Activated T-helper 9 cell treated with anti-CD3 and anti-CD28 coated beads, Interleukin-2, amount 50 U/mL, for 16 hours (primary cell): ENCODE data around the gene AHSP.
"Not testable (repeated sequence)": the region's sequence is repeated elsewhere in the genome, so short reads cannot be mapped to it uniquely, and the experiment has no call there.

Experiments used
- DNase-seq: peaks from one replicate; pipeline ENCODE4 v3.0.0-alpha.2; 2020; ENCODE audit warnings: low read depth

AHSP gene

DNA sequence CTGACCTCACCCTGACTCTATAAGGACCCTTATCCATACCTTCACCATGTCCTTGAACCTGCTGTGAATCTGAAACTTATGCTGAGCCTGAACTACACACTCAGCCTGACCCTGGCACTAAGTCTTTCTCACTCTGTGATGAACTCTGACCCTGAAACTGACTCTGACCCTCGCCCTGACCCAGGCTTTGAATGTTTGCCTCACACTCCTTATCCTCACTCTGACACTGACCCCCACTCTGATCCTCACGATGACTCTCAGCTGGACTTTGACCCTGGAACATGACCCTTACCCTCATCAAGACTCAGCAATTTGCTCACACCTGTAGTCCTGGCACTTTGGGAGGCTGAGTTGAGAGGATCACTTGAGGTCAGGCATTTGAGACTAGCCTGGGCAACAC lies 4.4 kb downstream of the AHSP start:
- DNase-seq = no peak

DNA sequence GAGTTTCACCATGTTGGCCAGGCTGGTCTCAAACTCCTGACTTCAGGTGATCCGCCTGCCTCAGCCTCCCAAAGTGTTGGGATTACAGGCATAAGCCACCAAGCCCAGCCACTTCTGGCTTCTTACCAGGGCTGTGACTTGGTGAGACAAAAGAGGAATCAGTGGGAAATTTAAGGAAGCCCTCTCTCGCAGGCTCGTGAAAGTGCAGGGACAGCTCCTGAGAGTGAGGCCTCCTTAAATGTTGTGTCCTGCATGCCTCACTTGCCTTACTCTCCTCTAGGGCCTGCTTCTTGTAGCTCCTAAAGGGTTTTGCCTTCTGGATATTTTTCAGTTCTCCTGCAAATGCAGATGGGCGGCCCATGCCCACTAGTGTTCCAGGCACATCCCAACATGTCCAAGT lies 5.2 kb downstream of the AHSP start:
- no peak for DNase-seq

DNA sequence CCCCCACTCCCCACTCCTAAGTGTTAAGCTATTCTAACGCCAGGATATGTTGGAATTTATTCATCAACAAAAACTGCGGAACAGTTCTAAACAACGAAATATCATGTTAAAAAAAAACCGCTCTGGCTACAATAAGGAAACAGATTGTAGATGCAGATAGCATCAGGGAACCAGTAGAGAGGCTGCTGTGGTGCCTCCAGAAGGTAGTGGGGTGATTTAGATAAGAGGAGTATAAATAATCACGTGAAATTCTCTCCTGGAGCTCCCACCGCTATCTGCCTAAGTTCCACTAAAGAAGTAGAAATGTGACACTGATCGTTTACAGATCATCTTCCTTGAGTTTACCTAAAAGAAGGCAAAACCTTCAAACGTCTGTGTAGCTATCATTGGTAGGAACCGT lies 8.0 kb downstream of the AHSP start:
- no peak for DNase-seq

DNA sequence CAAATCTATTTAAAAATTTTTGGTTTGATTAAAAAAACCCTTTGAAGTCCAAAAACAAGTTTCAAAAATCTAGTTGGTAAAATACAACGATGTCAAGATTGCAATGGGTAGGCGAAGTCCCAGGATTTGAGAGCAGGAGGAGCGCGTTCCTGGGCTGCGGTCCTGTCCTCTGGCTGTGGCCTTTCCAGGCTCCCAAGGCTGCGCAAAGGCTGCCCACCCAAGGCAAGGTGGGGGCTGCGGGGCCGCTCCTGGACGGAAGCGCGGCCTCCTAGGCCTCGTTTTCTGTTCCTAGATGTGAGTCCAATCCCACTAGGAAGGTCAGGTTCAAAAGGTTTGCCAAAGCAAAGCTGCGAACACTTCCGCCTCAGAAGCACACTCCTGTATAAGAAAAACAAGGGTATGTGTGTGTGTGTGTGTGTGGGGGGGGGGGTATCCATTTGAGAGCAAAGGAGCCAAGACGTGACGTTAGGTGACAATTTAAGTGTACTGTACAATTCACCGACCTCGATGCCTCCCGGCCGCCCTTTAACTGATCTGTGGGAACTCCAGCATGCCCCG lies 9.2 kb downstream of the AHSP start:
- no peak for DNase-seq

DNA sequence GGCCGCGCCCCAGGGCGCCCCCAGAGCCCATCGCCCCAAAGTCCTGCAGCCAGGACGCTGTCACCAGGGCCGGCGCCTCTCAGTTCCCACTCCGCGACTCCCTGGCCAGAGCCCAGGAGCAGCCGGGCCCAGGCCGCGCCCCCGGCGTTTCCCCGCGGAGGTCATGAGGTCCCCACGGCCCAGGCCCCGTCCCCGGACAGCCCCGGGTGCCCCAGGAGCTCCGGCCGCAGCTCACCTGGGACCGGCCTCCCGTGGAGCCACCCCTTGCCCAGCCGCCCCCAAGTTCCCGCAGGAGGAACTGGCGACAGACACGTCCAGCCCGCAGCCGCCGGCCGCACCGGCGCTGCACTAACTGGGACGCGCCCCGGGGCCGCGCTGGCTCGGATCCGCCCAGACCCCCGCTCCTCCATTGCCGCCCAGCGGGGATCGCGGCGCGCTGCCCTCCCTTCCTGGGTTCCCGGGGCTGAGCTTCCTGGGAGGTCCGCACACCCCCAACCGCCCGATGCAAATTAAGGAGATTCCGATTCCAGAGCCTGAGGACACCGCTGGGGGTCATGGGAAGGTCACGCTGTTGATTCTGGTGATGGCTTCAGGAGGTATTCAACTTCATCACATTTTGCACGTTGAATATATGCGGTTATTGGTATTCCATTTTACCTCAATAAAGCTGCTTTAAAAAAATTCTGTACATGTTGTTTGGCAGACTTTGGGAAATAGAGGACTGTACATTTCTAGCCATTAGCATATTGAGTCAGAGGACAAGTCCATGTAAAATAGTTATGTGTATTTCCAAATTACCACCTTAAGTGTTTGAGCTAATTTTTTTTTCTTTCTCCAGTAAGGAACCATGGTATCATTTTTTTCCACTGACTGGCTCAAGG lies 9.9 kb downstream of the AHSP start:
- no peak for DNase-seq

DNA sequence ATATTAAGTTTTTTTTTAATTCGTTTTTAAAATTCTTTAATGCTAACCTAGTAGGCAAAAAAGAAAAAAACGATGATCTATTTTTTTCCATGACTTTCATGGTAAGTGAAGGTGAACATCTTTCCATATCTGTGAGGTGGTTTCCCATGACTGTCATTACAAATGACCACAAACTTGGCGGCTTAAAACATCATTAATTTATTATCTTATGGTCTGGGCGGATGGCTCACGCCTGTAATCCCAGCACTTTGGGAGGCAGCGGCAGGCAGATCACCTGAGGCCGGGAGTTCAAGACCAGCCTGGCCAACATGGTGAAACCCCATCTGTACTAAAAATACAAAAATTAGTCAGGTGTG lies 10.5 kb downstream of the AHSP start:
- not testable (repeated sequence) for DNase-seq

DNA sequence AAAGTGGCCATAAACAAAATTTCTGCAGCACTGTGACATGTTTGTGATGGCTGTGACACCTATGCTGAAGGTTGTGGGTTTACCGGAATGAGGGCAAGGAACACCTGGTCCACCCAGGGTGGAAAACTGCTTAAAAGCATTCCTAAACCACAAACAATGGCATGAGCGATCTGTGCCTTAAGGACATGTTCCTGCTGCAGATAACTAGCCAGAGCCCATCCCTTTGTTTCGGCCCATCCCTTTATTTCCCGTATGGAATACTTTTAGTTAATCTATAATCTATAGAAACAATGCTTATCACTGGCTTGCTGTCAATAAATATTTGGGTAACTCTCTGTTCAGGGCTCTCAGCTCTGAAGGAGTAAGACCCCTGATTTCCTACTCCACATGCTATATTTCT lies 12.1 kb downstream of the AHSP start:
- DNase-seq = not testable (repeated sequence)

DNA sequence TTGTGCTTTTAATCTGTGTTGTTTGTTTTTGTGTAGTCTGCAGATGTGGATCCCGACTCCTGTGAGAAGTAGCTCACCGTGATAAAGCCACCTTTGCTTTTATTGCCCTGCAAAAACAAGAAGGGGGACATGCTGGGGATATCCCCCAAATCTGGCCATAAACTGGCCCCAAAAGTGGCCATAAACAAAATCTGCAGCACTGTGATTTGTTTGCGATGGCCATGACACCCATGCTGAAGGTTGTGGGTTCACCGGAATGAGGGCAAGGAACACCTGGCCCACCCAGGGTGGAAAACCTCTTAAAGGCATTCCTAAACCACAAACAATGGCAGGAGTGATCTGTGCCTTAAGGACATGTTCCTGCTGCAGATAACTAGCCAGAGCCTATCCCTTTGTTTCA lies 15.1 kb downstream of the AHSP start:
- DNase-seq = no peak

DNA sequence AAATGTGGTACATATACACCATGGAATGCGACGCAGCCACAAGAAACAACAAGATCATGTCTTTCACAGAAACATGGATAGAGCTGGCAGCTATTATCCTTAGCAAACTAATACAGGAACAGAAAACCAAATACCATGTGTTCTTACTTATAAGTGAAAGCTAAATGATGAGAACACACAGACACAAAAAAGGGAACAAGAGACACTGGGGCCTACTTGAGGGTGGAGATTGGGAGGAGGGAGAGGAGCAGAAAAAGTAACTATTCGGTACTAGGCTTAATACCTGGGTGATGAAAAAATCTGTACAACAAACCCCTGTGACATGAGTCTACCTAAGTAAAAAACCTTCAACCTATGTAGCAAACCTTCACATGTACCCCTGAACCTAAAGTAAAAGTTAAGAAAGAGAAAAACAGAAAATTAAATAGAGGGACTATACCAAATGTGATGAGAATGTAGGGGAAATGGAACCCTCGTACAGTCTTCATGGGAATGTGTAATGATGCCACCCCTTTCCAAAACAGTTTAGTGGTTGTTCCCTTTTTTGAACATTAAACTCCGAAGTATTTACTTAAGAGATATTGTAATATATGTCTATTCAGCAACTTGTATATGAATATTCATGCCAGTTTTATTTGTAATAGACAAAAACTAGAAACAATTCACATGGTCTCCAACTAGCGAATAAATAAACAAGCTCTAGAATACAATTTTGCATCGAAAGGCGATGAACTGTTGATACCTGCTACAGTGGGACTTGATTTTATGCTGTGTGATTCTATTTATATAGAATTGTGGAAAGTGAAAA lies 33.9 kb downstream of the AHSP start:
- no peak for DNase-seq

DNA sequence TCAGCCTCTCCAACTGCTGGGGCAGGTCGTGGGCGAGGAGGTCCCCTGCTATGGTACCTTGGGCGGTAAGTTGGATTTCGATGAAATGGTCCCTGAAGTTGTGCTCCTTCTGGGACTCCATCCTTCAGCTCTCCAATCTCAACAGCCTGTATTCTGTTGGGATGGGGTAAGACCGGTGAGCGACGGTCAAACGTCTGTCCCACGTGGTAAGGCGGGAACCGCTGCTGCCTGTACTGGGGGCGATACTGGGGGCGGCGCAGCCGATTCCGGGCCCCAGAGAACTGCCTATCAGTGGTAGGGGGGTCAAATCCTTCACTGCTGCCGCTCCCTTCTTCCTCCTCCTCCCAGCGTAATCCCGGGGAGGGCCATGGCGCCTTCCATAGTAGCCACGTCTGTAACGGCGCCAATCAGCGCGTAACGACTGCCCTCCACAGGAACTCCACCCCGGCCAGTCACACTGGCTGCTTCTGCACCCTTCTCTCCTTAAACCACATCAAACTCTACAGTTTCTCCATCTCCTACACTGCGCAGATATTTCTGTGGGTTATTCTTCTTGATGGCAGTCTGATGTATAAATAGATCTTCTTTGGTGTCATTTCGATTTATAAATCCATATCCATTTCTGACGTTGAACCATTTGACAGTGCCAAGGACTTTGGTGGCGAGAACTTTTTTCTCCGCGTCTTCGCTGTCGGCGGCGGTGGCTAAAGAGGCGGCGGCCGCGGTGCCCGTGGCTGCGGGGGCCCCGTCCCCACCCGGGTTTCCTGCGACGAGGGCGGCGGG lies 41.1 kb downstream of the AHSP start:
- no peak for DNase-seq

DNA sequence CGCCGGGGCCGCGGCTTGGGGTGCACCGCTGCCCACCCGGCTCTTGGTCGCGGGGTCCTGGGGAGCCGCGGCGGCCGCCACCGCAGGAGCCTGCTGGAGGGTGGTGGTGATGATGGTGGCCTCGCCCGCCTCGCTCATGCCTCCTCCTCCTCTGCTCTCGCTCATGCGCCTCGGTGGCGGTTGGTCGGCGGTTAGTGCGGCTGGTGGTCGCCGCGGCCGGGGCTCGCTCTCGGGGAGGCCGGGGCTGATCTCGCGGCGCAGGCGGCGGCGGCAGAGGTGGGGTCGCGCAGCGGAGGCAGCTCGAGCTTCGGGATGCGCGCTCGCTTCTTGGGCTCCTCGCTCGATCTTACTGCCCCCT lies 41.6 kb downstream of the AHSP start:
- no peak for DNase-seq

DNA sequence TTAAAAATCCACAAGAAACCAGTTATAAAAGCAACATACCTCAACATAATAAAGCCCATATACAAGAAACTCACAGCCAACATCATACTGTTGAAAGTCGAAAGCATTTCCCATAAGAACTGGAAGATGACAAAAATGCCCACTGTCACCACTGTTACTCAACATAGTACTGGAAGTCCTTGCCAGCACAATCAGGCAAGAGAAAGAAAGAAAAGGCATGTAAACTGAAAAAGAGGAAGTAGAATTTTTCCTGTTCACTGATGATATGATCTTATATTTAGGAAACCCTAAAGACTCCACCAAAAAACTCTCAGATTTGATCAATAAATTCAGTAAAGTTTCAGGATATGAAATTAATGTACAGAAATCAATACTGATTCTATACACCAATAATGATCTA lies 45.1 kb downstream of the AHSP start:
- no peak for DNase-seq

DNA sequence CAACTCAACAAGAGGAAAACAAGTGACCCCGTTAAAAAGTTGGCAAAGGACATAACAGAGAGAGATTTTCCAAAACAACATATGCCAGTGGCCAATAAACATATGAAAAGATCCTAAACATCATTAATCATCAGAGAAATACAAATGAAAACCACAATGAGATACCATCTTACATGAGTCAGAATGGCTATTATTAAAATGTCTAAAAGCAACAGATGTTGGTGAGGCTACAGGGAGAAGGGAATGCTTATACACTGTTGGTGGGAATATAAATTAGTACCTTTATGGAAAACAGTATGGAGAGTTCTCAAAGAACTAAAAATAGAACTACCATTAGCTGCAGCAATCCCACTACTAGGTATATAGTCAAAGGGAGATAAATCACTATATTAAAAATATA lies 46.5 kb downstream of the AHSP start:
- not testable (repeated sequence) for DNase-seq

DNA sequence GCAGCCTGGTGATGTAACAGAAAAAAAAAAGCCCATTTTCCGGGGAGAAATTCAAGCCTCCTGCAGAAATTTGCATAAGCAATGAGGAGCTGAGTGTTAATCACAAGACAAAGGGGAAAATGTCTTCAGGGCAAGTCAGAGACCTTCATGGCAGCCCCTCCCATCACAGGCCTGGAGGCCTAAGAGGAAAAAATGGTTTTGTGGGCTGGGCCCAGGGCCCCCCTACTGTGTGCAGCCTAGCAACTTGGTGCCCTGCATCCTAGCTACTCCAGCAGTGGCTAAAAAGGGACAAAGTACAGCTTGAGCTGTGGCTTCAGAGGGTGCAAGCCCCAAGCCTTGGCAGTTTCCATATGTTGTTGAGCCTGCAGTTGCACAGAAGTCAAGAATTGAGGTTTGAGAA lies 49.7 kb downstream of the AHSP start:
- DNase-seq = no peak
